Esophagus squamous epithelium (tissue), 4 donors: ENCODE measurements around the gene STAG3.

Experiments
- POLR2A ChIP-seq, 4 donors: fragments of 450-650 bp; IDR thresholded peaks; one replicate each; pipeline ENCODE4 v1.6.1; 2017; ENCODE audit warnings: antibody characterized with exemption in 4 of 4, mild to moderate bottlenecking in 4 of 4, moderate library complexity in 3 of 4
- TF ChIP-seq, protein P1 (sequence below), 6 experiments: fragments of 450-650 bp in 4 of 6; fragments of 200-600 bp in 2 of 6; sonication (generic) in 2 of 6; IDR thresholded peaks; one replicate each; pipeline ENCODE4 v1.5.1; 2016 to 2019; ENCODE audit warnings: antibody characterized with exemption in 6 of 6, mild to moderate bottlenecking in 4 of 6, moderate library complexity in 4 of 6

DNA sequence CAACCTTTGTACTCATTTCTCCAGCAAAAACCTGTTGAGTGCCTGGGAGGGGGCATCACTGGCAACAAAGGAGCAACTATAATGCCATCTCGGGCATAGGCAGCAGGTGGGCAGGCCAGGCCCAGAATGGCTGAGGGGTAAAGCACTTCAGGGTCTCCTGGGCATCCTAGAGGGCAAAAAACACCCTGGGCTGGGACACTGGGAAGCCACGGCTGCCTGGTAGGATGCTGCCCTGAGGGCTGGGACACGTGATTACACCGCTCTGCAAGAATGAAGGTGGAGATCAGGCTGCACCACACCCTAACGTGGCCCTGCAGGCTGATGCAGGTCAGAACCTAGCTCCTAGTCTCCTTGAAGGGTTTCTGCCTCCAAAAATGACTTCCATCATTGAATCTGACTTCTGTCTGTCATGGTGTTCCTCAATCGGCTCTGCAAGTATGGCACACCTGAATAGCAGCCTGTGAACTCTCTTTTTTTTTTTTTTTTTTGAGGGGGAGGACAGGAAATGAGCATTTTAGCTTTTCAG, 14.6 kb upstream of the STAG3 start:
- TF ChIP-seq, protein P1, sequence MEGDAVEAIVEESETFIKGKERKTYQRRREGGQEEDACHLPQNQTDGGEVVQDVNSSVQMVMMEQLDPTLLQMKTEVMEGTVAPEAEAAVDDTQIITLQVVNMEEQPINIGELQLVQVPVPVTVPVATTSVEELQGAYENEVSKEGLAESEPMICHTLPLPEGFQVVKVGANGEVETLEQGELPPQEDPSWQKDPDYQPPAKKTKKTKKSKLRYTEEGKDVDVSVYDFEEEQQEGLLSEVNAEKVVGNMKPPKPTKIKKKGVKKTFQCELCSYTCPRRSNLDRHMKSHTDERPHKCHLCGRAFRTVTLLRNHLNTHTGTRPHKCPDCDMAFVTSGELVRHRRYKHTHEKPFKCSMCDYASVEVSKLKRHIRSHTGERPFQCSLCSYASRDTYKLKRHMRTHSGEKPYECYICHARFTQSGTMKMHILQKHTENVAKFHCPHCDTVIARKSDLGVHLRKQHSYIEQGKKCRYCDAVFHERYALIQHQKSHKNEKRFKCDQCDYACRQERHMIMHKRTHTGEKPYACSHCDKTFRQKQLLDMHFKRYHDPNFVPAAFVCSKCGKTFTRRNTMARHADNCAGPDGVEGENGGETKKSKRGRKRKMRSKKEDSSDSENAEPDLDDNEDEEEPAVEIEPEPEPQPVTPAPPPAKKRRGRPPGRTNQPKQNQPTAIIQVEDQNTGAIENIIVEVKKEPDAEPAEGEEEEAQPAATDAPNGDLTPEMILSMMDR (IDR thresholded peaks at IDR 0.05): no peak
- TF ChIP-seq POLR2A (IDR thresholded peaks at IDR 0.05): no peak
